PC-9 (cell line): ENCODE results near the gene BCHE. TPM values are rescaled to one million over a fixed set of nuclear protein-coding genes. Genes with fewer than 3 reads are reported as not detected.

Experiments
- BruUV-seq: library from RNA; stranded (reverse); fragments of 400-500 nt; replicated peaks from 2 replicates; lab custom pipeline; 2021; lab: Mats Ljungman, UMichigan
- CTCF ChIA-PET: fragments of 300-600 bp; sonication (Branson Sonifier 250); formaldehyde crosslinking; loops from one replicate; lab custom pipeline; 2022; ENCODE audit warnings: antibody characterized with exemption; lab: Charles Lee
- POLR2A ChIA-PET: fragments of 300-600 bp; sonication (Branson Sonifier 250); formaldehyde crosslinking; loops from one replicate; lab custom pipeline; 2022; ENCODE audit warnings: antibody characterized with exemption; ENCODE audit not compliant: unreplicated experiment; lab: Charles Lee
- DNase-seq, 2 experiments: peaks; one replicate each; pipeline versions ENCODE4 v3.0.0 to v3.0.0-alpha.2; 2015 to 2022; ENCODE audit warnings: mixed read lengths in 1 of 2
- H2AFZ ChIP-seq: fragments of 200-600 bp; sonication (generic); 2 replicates; pipeline ENCODE4 v1.8.1; 2017; ENCODE audit warnings: antibody characterized with exemption
- H3F3A ChIP-seq: fragments of 200-600 bp; sonication (generic); 2 replicates; pipeline ENCODE4 v1.8.1; 2017; ENCODE audit warnings: antibody characterized with exemption, mild to moderate bottlenecking, low read depth; ENCODE audit not compliant: insufficient read depth
- H3K27ac ChIP-seq: fragments of 200-600 bp; sonication (generic); 2 replicates; pipeline ENCODE4 v1.6.1; 2016; ENCODE audit warnings: mixed run types
- H3K27me3 ChIP-seq: fragments of 200-600 bp; sonication (generic); 2 replicates; pipeline ENCODE4 v1.6.1; 2016; ENCODE audit warnings: low read depth, mixed run types; ENCODE audit not compliant: insufficient read depth
- H3K36me3 ChIP-seq: fragments of 200-600 bp; sonication (generic); 2 replicates; pipeline ENCODE4 v1.6.1; 2016; ENCODE audit warnings: low read depth, mixed run types
- H3K4me1 ChIP-seq: fragments of 200-600 bp; sonication (generic); replicated peaks from 2 replicates; pipeline ENCODE4 v1.6.1; 2016; ENCODE audit warnings: mixed run types; ENCODE audit not compliant: insufficient read depth
- H3K4me2 ChIP-seq: fragments of 200-600 bp; sonication (generic); 2 replicates; pipeline ENCODE4 v1.6.1; 2017; ENCODE audit warnings: mixed run types
- H3K4me3 ChIP-seq: fragments of 200-600 bp; sonication (generic); 2 replicates; pipeline ENCODE4 v1.6.1; 2016; ENCODE audit warnings: mixed run types
- H3K79me2 ChIP-seq: fragments of 200-600 bp; sonication (generic); 2 replicates; pipeline ENCODE4 v1.6.1; 2017; ENCODE audit warnings: low read depth, mixed run types
- H3K9me2 ChIP-seq: fragments of 200-600 bp; sonication (generic); 2 replicates; pipeline ENCODE4 v1.8.1; 2017; ENCODE audit warnings: mild to moderate bottlenecking; ENCODE audit not compliant: insufficient read depth
- H3K9me3 ChIP-seq: fragments of 200-600 bp; sonication (generic); 2 replicates; pipeline ENCODE4 v1.8.1; 2016; ENCODE audit warnings: low read depth; ENCODE audit not compliant: insufficient read depth
- H4K20me1 ChIP-seq: fragments of 200-600 bp; sonication (generic); 2 replicates; pipeline ENCODE4 v1.8.1; 2017; ENCODE audit not compliant: insufficient read depth
- EZH2 ChIP-seq: fragments of 200-600 bp; sonication (generic); IDR thresholded peaks from 2 replicates; pipeline ENCODE4 v1.8.0; 2017; ENCODE audit warnings: antibody characterized with exemption, low read depth
- intact Hi-C: fragments of 100-400 bp; cut with micrococcal nuclease; formaldehyde crosslinking; loops from one replicate; pipeline ENCODE4 v1.10.0; 2022; ENCODE audit not compliant: unreplicated experiment
- total RNA-seq: library from RNA; stranded (reverse); gene quantifications from 2 replicates; pipeline ENCODE4 v1.2.3, GENCODE V29; 2021
- TF ChIP-seq, protein P1 (sequence below): fragments of 200-600 bp; sonication (generic); conservative IDR thresholded peaks from 2 replicates; pipeline ENCODE4 v1.6.1; 2017; ENCODE audit warnings: mixed run types, antibody characterized with exemption, mild to moderate bottlenecking, moderate library complexity

Gene BCHE
- total RNA-seq, 1 experiment from 2014 or later = not detected

DNA sequence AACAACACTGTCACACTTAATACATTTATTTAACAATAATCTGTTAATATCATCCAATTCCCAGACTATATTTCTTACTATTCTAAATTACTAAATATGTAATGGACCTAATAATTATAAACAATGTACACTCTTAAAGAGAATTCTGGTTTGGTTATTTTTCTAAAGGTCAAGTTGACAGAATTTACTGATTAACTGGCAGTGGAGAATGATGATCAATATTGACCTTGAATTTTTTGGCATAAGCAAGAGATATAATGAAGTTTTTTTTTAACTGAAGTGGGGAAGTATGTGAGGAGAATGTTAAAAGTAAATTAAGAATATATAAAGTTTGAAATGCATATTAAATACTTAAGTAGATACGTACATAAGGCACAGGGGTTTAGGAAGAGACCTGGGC is 33.8 kb downstream of the BCHE start:
- CTCF ChIA-PET = no interaction called here
- POLR2A ChIA-PET = no interaction called here
- intact Hi-C loops = loop anchor here (10.0 kb wide), 1 partner anchor 1499 kb away; no protein-coding TSS in a partner anchor

DNA sequence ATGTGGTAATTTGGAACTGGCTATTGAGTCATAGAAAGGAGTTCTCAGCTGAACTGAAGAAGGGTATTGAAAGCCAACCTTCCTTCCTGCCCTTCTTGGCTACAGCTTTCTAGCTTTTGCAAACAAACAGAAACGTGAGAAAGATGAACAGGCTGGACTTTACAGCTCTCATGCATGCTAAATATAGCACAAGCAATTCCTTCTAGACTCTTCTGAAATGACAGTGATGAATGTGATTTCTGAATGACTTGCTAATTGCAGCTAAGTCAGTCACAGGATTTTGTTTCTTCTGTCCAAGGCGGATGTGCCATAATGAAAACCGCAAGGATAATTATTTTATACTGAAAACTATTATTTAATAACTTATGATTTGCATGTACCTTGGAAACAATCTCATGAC is 36.3 kb downstream of the BCHE start:
- H3K9me3 ChIP-seq = no peaks in the 10 kb centered on the region; the same call in 1 of the 2 replicates
- CTCF ChIA-PET = interaction anchor here (0.6 kb wide), 1 partner anchor 8 kb away, joined by 3 read pairs; no protein-coding TSS in a partner anchor
- TF ChIP-seq EZH2 = no peak
- TF ChIP-seq, protein P1, sequence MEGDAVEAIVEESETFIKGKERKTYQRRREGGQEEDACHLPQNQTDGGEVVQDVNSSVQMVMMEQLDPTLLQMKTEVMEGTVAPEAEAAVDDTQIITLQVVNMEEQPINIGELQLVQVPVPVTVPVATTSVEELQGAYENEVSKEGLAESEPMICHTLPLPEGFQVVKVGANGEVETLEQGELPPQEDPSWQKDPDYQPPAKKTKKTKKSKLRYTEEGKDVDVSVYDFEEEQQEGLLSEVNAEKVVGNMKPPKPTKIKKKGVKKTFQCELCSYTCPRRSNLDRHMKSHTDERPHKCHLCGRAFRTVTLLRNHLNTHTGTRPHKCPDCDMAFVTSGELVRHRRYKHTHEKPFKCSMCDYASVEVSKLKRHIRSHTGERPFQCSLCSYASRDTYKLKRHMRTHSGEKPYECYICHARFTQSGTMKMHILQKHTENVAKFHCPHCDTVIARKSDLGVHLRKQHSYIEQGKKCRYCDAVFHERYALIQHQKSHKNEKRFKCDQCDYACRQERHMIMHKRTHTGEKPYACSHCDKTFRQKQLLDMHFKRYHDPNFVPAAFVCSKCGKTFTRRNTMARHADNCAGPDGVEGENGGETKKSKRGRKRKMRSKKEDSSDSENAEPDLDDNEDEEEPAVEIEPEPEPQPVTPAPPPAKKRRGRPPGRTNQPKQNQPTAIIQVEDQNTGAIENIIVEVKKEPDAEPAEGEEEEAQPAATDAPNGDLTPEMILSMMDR = no peak

More for the DNA sequence above, 33.8 kb downstream of the BCHE start:
- H3K4me2 ChIP-seq = no peak overlapping the region
- H3K4me1 ChIP-seq = no peaks in the 10 kb centered on the region
- H3F3A ChIP-seq = no peaks in the 10 kb centered on the region
- H3K79me2 ChIP-seq = no peaks in the 10 kb centered on the region
- no peak for TF ChIP-seq EZH2
- TF ChIP-seq, protein P1 = no peak
- H3K27me3 ChIP-seq = no peaks in the 10 kb centered on the region
- H3K36me3 ChIP-seq = no peaks in the 10 kb centered on the region
- no peaks in the 10 kb centered on the region for H4K20me1 ChIP-seq
- no peaks in the 10 kb centered on the region; the same call in 1 of the 2 replicates for H3K9me3 ChIP-seq
- 0 out of 2 replicates have a peak, but pooled peaks cover 4% of the 10 kb centered on the region for H3K9me2 ChIP-seq
- no peak overlapping the region for H3K4me3 ChIP-seq
- no TSS peak for BruUV-seq
- DNase-seq = no peak
- no peak overlapping the region for H3K27ac ChIP-seq
- H2AFZ ChIP-seq = no peak overlapping the region

DNA sequence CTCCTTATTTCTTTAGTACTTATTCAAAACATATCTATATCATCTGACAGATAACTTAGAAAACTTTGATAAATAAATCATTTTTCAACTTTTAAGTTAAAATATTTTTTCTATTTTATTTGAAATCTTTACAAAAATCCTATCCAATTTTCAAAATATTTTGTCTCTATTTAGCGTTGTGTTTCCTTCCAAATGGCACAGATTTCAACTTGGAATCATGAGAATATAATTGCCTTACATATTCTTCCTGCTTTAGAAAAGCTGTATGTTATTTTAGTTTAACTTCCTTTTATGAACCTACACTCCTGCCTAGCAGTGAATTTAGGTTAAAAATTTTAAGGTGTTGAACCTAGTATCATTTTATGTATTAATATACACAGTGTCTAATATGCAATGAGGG is 38.2 kb downstream of the BCHE start:
- POLR2A ChIA-PET = no interaction called here
- no peaks in the 10 kb centered on the region for H4K20me1 ChIP-seq
- H3K4me3 ChIP-seq = no peak overlapping the region
- H3K9me2 ChIP-seq = peaks cover 4% of the 10 kb centered on the region; the same call in 1 of the 2 replicates
- H3F3A ChIP-seq = no peaks in the 10 kb centered on the region
- H3K27ac ChIP-seq = no peak overlapping the region
- DNase-seq = no peak
- no peaks in the 10 kb centered on the region for H3K27me3 ChIP-seq
- intact Hi-C loops = no loop called here
- CTCF ChIA-PET = no interaction called here
- H3K4me1 ChIP-seq = no peaks in the 10 kb centered on the region
- H3K4me2 ChIP-seq = no peak overlapping the region
- no peak for TF ChIP-seq EZH2
- no peaks in the 10 kb centered on the region for H3K36me3 ChIP-seq
- H3K79me2 ChIP-seq = no peaks in the 10 kb centered on the region
- no peaks in the 10 kb centered on the region; the same call in 1 of the 2 replicates for H3K9me3 ChIP-seq
- 0 out of 2 replicates have a peak overlapping the region, but pooled peaks have one; percentile 16 for H2AFZ ChIP-seq
- no TSS peak for BruUV-seq

More for the DNA sequence above, 36.3 kb downstream of the BCHE start:
- Histone ChIP-seq H4K20me1 (no peaks in the 10 kb centered on the region), H3K4me2 (no peak overlapping the region), H3F3A (no peaks in the 10 kb centered on the region), H3K79me2 (no peaks in the 10 kb centered on the region), H3K4me1 (no peaks in the 10 kb centered on the region), H2AFZ (no peak overlapping the region), H3K9me2 (0 out of 2 replicates have a peak, but pooled peaks cover 4% of the 10 kb centered on the region), H3K27ac (no peak overlapping the region), H3K4me3 (no peak overlapping the region), H3K27me3 (no peaks in the 10 kb centered on the region), H3K36me3 (no peaks in the 10 kb centered on the region)
- POLR2A ChIA-PET = interaction anchor here (0.5 kb wide), 1 partner anchor 255 kb away, joined by 4 read pairs; no protein-coding TSS in a partner anchor
- DNase-seq = no peak
- intact Hi-C loops = loop anchor here (10.0 kb wide), 1 partner anchor 1496 kb away; no protein-coding TSS in a partner anchor
- no TSS peak for BruUV-seq
